Raji (cell line): ENCODE data around the gene FCHSD1.

Source experiments
- POLR2A ChIP-seq: IDR thresholded peaks from 2 replicates; pipeline ENCODE4 v1.6.1; 2011; ENCODE audit warnings: low read depth, low read length, control low read depth; ENCODE audit not compliant: insufficient read depth

The FCHSD1 gene

DNA sequence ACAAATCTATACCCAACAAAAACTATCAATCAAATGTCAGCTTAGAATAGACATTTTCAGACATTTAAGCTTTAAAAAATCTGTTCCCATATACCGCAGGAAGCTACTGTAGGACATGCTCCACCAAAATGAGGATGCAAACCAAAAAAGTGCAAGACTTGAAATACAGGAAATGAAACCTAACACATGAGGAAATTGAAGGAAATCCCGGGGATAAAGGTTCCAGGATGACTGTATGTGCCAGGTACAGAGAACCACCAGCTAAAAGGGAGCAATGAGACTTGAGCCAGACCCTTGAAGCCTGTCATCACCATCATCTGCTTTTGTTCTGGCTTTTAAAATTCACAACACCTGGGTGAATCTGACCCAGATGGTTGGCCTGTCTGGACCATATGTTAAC lies 53.8 kb downstream of the FCHSD1 start:
- no peak for TF ChIP-seq POLR2A

DNA sequence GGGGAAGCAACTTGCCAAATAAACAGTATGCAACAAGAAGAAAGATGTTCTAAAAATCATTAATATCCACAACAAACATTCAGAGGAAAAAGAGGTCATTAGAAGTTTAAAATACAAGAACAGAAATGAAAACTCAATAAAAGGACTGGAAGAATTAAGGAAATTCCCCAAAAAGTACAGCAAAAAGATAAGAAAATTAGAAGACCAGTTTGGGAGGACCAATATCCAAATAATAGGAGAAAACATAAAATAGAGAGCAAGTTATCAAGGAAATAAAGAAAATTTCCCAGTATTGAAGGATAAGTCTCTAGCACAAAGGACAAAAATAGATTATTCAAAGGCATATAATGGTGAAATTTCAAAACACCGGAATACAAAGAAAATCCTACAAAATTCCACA lies 54.4 kb downstream of the FCHSD1 start:
- no peak for TF ChIP-seq POLR2A

DNA sequence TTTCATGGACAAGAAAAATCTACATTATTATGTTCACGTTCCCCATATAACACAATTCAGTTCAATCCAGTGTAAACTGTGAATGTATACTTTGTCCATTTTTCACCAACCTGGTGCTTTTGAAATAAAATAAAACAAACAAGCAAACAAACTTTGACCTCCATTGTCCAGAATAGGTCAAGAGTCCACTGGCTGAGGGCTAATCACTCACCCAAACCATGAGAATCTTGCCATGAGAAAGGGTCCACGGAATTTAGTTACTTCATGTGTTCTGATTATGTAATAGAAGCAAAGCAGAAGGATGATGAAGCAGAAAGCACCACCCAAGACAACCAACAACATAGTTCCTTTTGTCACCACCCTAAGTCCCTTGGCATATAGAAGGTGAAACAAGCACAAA lies 61.1 kb downstream of the FCHSD1 start:
- TF ChIP-seq POLR2A = no peak
